ENCODE measurements around the gene CELF6.

Gene CELF6

GRCh38 chr15:72289597-72290325, 30.2 kb downstream of the CELF6 start:
- no peak for DNase-seq (ENCODE audit: low read depth in 1 of 2, low spot score in 1 of 2)
- TF ChIP-seq REST (IDR thresholded peaks at IDR 0.05; ENCODE audit: insufficient replicate concordance, low read depth) (no peak), CTCF (IDR thresholded peaks at IDR 0.05; ENCODE audit: insufficient read depth, low read length) (no peak), SPI1 (IDR thresholded peaks at IDR 0.05; ENCODE audit: borderline replicate concordance, low read depth) (no peak), GABPA (IDR thresholded peaks at IDR 0.05; ENCODE audit: low read depth) (no peak), POLR2AphosphoS5 (IDR thresholded peaks at IDR 0.05; ENCODE audit: low read depth) (no peak)
- Histone ChIP-seq H3K4me3 (replicated peaks; ENCODE audit: insufficient read depth, low read length) (no peak overlapping the region), H3K27ac (replicated peaks) (no peak overlapping the region), H3K27me3 (ENCODE audit: insufficient read depth, poor library complexity, severe bottlenecking) (no peaks in the 10 kb centered on the region)

- H3K27me3 ChIP-seq (ENCODE audit: insufficient read depth, poor library complexity, severe bottlenecking), result no peaks in the 10 kb centered on the region
- H3K27ac ChIP-seq (replicated peaks), result no peak overlapping the region
- H3K4me3 ChIP-seq (replicated peaks; ENCODE audit: insufficient read depth, low read length), result no peak overlapping the region
- no peak for DNase-seq (ENCODE audit: low read depth in 1 of 2, low spot score in 1 of 2)
- TF ChIP-seq CTCF (IDR thresholded peaks at IDR 0.05; ENCODE audit: insufficient read depth, low read length) (no peak), REST (IDR thresholded peaks at IDR 0.05; ENCODE audit: insufficient replicate concordance, low read depth) (no peak), SPI1 (IDR thresholded peaks at IDR 0.05; ENCODE audit: borderline replicate concordance, low read depth) (no peak), POLR2AphosphoS5 (IDR thresholded peaks at IDR 0.05; ENCODE audit: low read depth) (no peak), GABPA (IDR thresholded peaks at IDR 0.05; ENCODE audit: low read depth) (no peak)
Observed at GRCh38 chr15:72288796-72289596, 31.0 kb downstream of the CELF6 start.

GRCh38 chr15:72285927-72286516, 33.9 kb downstream of the CELF6 start:
- no peaks in the 10 kb centered on the region for H3K27me3 ChIP-seq (ENCODE audit: insufficient read depth, poor library complexity, severe bottlenecking)
- no peak overlapping the region for H3K27ac ChIP-seq (replicated peaks)
- DNase-seq (ENCODE audit: low read depth in 1 of 2, low spot score in 1 of 2), result peak; percentile 16 to 56
- H3K4me3 ChIP-seq (replicated peaks; ENCODE audit: insufficient read depth, low read length), result no peak overlapping the region
- TF ChIP-seq REST (IDR thresholded peaks at IDR 0.05; ENCODE audit: insufficient replicate concordance, low read depth), result no peak
- no peak for TF ChIP-seq GABPA (IDR thresholded peaks at IDR 0.05; ENCODE audit: low read depth)
- peak; percentile 80 for TF ChIP-seq CTCF (IDR thresholded peaks at IDR 0.05; ENCODE audit: insufficient read depth, low read length)
- TF ChIP-seq SPI1 (IDR thresholded peaks at IDR 0.05; ENCODE audit: borderline replicate concordance, low read depth), result no peak
